Measurements from ENCODE around the gene RARB. TPM values are rescaled to one million over a fixed set of nuclear protein-coding genes. Genes with fewer than 3 reads are reported as not detected.
A peak's percentile ranks its signal among the peaks of the same experiment; 100 is the strongest.

The RARB gene
- total and polyA plus RNA-seq, 2 donors (not counting 3 experiments of a cell fraction or from before 2014, with no cell fraction given), result 15.3 to 23.4 TPM

- ChIA-PET POLR2A (no interaction called here), CTCF (interaction anchor here (1.0 to 2.3 kb wide), 2 partner anchors 10 to 25 kb away, joined by 3 to 9 read pairs; partner anchors contain the start of gene RARB)
- no peak overlapping the region for H3K27ac ChIP-seq (ENCODE audit: insufficient read depth, low read depth, low read length)
- dilution Hi-C loops (cut with MboI; ENCODE audit: extremely low pct_ligation_motif_present, low sequenced_read_pairs), result no loop called here
- TF ChIP-seq EZH2 (IDR thresholded peaks at IDR 0.05; ENCODE audit: borderline replicate concordance, low read depth, low read length, severe bottlenecking), result no peak
- TF ChIP-seq GATA2 (IDR thresholded peaks at IDR 0.05; ENCODE audit: insufficient read depth, insufficient read length, low read depth, low read length), result no peak
- TF ChIP-seq POLR2AphosphoS5 (IDR thresholded peaks at IDR 0.05; ENCODE audit: insufficient read depth, low read depth, low read length), result no peak
- H3K36me3 ChIP-seq (ENCODE audit: control insufficient read depth in 2 of 2, extremely low read depth in 1 of 2, insufficient read depth in 2 of 2, low read length in 2 of 2), result no peaks in the 10 kb centered on the region
- no peak overlapping the region for H2AFZ ChIP-seq (ENCODE audit: low read depth, low read length)
- no peaks in the 10 kb centered on the region for H3K9me1 ChIP-seq (replicated peaks; ENCODE audit: control insufficient read depth, extremely low read depth, insufficient read depth, low read length)
- no peak for FAIRE-seq
- intact Hi-C loops (cut with micrococcal nuclease), result no loop called here
- DNase-seq (ENCODE audit: low read depth, low spot score), result no peak
- H3K4me1 ChIP-seq (ENCODE audit: control insufficient read depth, extremely low read depth, insufficient read depth, low read length), result peaks cover 43% of the 10 kb centered on the region
- H3K4me3 ChIP-seq (replicated peaks in 1 of 3; ENCODE audit: insufficient read depth in 1 of 3, low read depth in 1 of 3, low read length in 3 of 3), result no peak overlapping the region
- H3K27me3 ChIP-seq (ENCODE audit: control insufficient read depth in 2 of 2, insufficient read depth in 2 of 2, low read length in 2 of 2), result no peaks in the 10 kb centered on the region
- H3K9ac ChIP-seq (replicated peaks; ENCODE audit: extremely low read depth, insufficient read depth, low read length), result no peak overlapping the region
- no peaks in the 10 kb centered on the region for H3K9me3 ChIP-seq (replicated peaks; ENCODE audit: control insufficient read depth, insufficient read depth, low read length)
- H3K4me2 ChIP-seq (ENCODE audit: insufficient read depth, low read length), result no peak overlapping the region
- H3K79me2 ChIP-seq (ENCODE audit: control insufficient read depth, insufficient read depth, low read length), result peaks cover 32% of the 10 kb centered on the region
- no peaks in the 10 kb centered on the region for H4K20me1 ChIP-seq (replicated peaks; ENCODE audit: control insufficient read depth, extremely low read depth, insufficient read depth, low read length)
- no TSS peak for BruUV-seq (replicated peaks)
These were observed 24.7 kb downstream of the RARB start for GRCh38 chr3:25452740-25453139.

DNA sequence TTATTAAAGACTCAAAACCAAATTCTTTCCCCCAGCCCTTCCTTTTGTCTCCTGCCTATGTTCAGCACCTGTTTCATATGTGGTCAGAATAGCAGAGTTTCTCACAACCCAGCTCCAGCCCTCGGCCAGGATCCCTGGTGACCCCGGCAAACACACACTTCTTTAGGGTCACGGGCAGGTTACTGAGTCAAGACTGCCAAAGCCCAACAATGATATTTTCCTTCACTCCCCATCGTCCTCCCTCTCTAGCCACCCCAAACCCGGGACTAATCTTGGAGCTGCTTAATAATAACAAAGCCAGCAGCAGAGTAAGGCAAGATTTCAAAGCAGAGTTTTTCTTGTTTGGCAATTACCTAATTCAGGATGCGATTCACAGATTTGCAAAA lies 25.5 kb downstream of the RARB start:
- H3K36me3 ChIP-seq (ENCODE audit: control insufficient read depth in 2 of 2, extremely low read depth in 1 of 2, insufficient read depth in 2 of 2, low read length in 2 of 2), result no peaks in the 10 kb centered on the region
- dilution Hi-C loops (cut with MboI; ENCODE audit: extremely low pct_ligation_motif_present, low sequenced_read_pairs), result no loop called here
- H3K27me3 ChIP-seq (ENCODE audit: control insufficient read depth in 2 of 2, insufficient read depth in 2 of 2, low read length in 2 of 2), result no peaks in the 10 kb centered on the region
- H3K79me2 ChIP-seq (ENCODE audit: control insufficient read depth, insufficient read depth, low read length), result peaks cover 30% of the 10 kb centered on the region
- intact Hi-C loops (cut with micrococcal nuclease), result no loop called here
- no peak overlapping the region for H3K4me3 ChIP-seq (replicated peaks in 1 of 3; ENCODE audit: insufficient read depth in 1 of 3, low read depth in 1 of 3, low read length in 3 of 3)
- H3K9ac ChIP-seq (replicated peaks; ENCODE audit: extremely low read depth, insufficient read depth, low read length), result peak overlapping the region; percentile 49
- peak overlapping the region; percentile 38 for H3K27ac ChIP-seq (ENCODE audit: insufficient read depth, low read depth, low read length)
- H3K9me1 ChIP-seq (replicated peaks; ENCODE audit: control insufficient read depth, extremely low read depth, insufficient read depth, low read length), result no peaks in the 10 kb centered on the region
- peak overlapping the region; percentile 52 for H3K4me2 ChIP-seq (ENCODE audit: insufficient read depth, low read length)
- H3K4me1 ChIP-seq (ENCODE audit: control insufficient read depth, extremely low read depth, insufficient read depth, low read length), result peaks cover 51% of the 10 kb centered on the region
- H4K20me1 ChIP-seq (replicated peaks; ENCODE audit: control insufficient read depth, extremely low read depth, insufficient read depth, low read length), result no peaks in the 10 kb centered on the region
- no peaks in the 10 kb centered on the region for H3K9me3 ChIP-seq (replicated peaks; ENCODE audit: control insufficient read depth, insufficient read depth, low read length)
- no peak for TF ChIP-seq GATA2 (IDR thresholded peaks at IDR 0.05; ENCODE audit: insufficient read depth, insufficient read length, low read depth, low read length)
- TF ChIP-seq POLR2AphosphoS5 (IDR thresholded peaks at IDR 0.05; ENCODE audit: insufficient read depth, low read depth, low read length), result no peak
- TF ChIP-seq, protein P1, sequence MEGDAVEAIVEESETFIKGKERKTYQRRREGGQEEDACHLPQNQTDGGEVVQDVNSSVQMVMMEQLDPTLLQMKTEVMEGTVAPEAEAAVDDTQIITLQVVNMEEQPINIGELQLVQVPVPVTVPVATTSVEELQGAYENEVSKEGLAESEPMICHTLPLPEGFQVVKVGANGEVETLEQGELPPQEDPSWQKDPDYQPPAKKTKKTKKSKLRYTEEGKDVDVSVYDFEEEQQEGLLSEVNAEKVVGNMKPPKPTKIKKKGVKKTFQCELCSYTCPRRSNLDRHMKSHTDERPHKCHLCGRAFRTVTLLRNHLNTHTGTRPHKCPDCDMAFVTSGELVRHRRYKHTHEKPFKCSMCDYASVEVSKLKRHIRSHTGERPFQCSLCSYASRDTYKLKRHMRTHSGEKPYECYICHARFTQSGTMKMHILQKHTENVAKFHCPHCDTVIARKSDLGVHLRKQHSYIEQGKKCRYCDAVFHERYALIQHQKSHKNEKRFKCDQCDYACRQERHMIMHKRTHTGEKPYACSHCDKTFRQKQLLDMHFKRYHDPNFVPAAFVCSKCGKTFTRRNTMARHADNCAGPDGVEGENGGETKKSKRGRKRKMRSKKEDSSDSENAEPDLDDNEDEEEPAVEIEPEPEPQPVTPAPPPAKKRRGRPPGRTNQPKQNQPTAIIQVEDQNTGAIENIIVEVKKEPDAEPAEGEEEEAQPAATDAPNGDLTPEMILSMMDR (IDR thresholded peaks at IDR 0.05; ENCODE audit: extremely low read depth in 1 of 2, insufficient read depth in 1 of 2, low read depth in 1 of 2, low read length in 2 of 2), result no peak
- no peak for TF ChIP-seq MYC (IDR thresholded peaks at IDR 0.05; ENCODE audit: low read depth, low read length)
- no peak for TF ChIP-seq JUN (IDR thresholded peaks at IDR 0.05; ENCODE audit: borderline replicate concordance, insufficient read depth, insufficient read length, low read depth)
- no peak for TF ChIP-seq MAX (IDR thresholded peaks at IDR 0.05; ENCODE audit: insufficient read depth, insufficient read length)
- no peak for TF ChIP-seq FOS (IDR thresholded peaks at IDR 0.05; ENCODE audit: borderline replicate concordance, insufficient read depth, low read length)
- TF ChIP-seq EZH2 (IDR thresholded peaks at IDR 0.05; ENCODE audit: borderline replicate concordance, low read depth, low read length, severe bottlenecking), result no peak
- TF ChIP-seq POLR2A (IDR thresholded peaks at IDR 0.05; ENCODE audit: low read depth, low read length), result no peak
- ChIA-PET POLR2A (interaction anchor here (2.0 kb wide), 1 partner anchor 26 kb away, joined by 10 read pairs; the partner anchor contains the start of gene RARB), CTCF (interaction anchor here (1.1 to 3.3 kb wide), 5 partner anchors 10 to 26 kb away, joined by 3 to 20 read pairs (median 9); partner anchors contain the start of gene RARB)
- H2AFZ ChIP-seq (ENCODE audit: low read depth, low read length), result peak overlapping the region; percentile 38
- DNase-seq (ENCODE audit: low read depth, low spot score), result peak; percentile 49
- no TSS peak for BruUV-seq (replicated peaks)
- FAIRE-seq, result no peak
